ENCODE results near the gene TMEM205.
"Not testable (repeated sequence)": the region's sequence is repeated elsewhere in the genome, so short reads cannot be mapped to it uniquely, and the experiment has no call there.

DNA sequence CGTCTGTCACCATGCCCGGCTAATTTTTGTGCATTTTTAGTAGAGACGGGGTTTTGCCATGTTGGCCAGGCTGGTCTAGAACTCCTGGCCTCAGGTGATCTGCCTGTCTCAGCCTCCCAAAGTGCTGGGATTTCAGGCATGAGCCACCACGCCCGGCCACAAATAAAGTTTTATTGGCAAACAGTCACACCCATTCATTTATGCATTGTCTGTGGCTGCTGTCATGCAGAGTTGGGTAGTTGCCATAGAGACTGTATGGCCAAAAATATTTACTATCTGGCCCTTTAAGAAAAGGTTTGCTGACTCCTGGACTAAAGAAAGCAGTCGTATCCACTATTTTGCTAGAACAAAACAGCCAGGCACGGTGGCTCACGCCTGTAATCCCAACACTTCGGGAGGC, 12.2 kb downstream of the TMEM205 start:
- TF ChIP-seq, protein P1, sequence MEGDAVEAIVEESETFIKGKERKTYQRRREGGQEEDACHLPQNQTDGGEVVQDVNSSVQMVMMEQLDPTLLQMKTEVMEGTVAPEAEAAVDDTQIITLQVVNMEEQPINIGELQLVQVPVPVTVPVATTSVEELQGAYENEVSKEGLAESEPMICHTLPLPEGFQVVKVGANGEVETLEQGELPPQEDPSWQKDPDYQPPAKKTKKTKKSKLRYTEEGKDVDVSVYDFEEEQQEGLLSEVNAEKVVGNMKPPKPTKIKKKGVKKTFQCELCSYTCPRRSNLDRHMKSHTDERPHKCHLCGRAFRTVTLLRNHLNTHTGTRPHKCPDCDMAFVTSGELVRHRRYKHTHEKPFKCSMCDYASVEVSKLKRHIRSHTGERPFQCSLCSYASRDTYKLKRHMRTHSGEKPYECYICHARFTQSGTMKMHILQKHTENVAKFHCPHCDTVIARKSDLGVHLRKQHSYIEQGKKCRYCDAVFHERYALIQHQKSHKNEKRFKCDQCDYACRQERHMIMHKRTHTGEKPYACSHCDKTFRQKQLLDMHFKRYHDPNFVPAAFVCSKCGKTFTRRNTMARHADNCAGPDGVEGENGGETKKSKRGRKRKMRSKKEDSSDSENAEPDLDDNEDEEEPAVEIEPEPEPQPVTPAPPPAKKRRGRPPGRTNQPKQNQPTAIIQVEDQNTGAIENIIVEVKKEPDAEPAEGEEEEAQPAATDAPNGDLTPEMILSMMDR (IDR thresholded peaks at IDR 0.05): not testable (repeated sequence)
- TF ChIP-seq POLR2A (IDR thresholded peaks at IDR 0.05): not testable (repeated sequence)
